SK-N-SH (cell line): Measurements from ENCODE around the gene VPS13C. TPM values are rescaled to one million over a fixed set of nuclear protein-coding genes. Genes with fewer than 3 reads are reported as not detected.

Source experiments
- CTCF ChIA-PET: fragments of 300-600, 350-600 bp; formaldehyde crosslinking; extraction: SDS; loops from one replicate; lab custom pipeline; 2021; lab: Yijun Ruan, JAX
- POLR2A ChIA-PET: fragments of 350-600 bp; sonication (Branson Sonifier 250); formaldehyde crosslinking; extraction: SDS; loops from one replicate; lab custom pipeline; 2020; ENCODE audit warnings: antibody characterized with exemption, inconsistent platforms; lab: Yijun Ruan, JAX
- DNase-seq: peaks from one replicate; pipeline ENCODE4 v3.0.0; 2012
- H2AFZ ChIP-seq: fragments of 200-600 bp; sonication (generic); 2 replicates; pipeline ENCODE4 v1.8.1; 2016; ENCODE audit warnings: antibody characterized with exemption, mild to moderate bottlenecking, low read depth
- H3F3A ChIP-seq: fragments of 200-600 bp; sonication (generic); replicated peaks from 2 replicates; pipeline ENCODE3; 2016; ENCODE audit warnings: antibody characterized with exemption, mild to moderate bottlenecking; ENCODE audit not compliant: insufficient read depth
- H3K27ac ChIP-seq, 2 experiments: fragments of 200-500 bp in 1 of 2; fragments of 200-600 bp in 1 of 2; sonication (Bioruptor generic) in 1 of 2; sonication (generic), shearing (Covaris generic) in 1 of 2; 2 replicates each; pipeline versions ENCODE4 v1.5.1 to v1.6.1; 2014 to 2016; ENCODE audit warnings: low read depth in 2 of 2, inconsistent platforms in 1 of 2, low read length in 1 of 2, mild to moderate bottlenecking in 1 of 2, mixed read lengths in 1 of 2
- H3K27me3 ChIP-seq: fragments of 200-600 bp; sonication (generic), shearing (Covaris generic); 2 replicates; pipeline ENCODE4 v1.6.1; 2016; ENCODE audit warnings: mixed run types; ENCODE audit not compliant: insufficient read depth
- H3K36me3 ChIP-seq, 2 experiments: fragments of 200-500 bp in 1 of 2; fragments of 200-600 bp in 1 of 2; sonication (Bioruptor generic) in 1 of 2; sonication (generic) in 1 of 2; replicated peaks in 1 of 2; 2 replicates each; pipeline versions ENCODE3 to v1.5.1; 2014 to 2016; ENCODE audit warnings: low read length in 1 of 2, mild to moderate bottlenecking in 1 of 2; ENCODE audit not compliant: insufficient read depth in 2 of 2, control insufficient read depth in 1 of 2
- H3K4me1 ChIP-seq, 2 experiments: fragments of 200-500 bp in 1 of 2; fragments of 200-600 bp in 1 of 2; sonication (Bioruptor generic) in 1 of 2; sonication (generic), shearing (Covaris generic) in 1 of 2; 2 replicates each; pipeline versions ENCODE4 v1.5.1 to v1.6.1; 2014 to 2016; ENCODE audit warnings: low read depth in 1 of 2, low read length in 1 of 2, mixed run types in 1 of 2; ENCODE audit not compliant: insufficient read depth in 2 of 2, control insufficient read depth in 1 of 2
- H3K4me2 ChIP-seq: fragments of 200-600 bp; sonication (generic), shearing (Covaris generic); 2 replicates; pipeline ENCODE4 v1.6.1; 2017; ENCODE audit warnings: mixed run types
- H3K4me3 ChIP-seq, 2 experiments: fragments of 200-500 bp in 1 of 2; fragments of 200-600 bp in 1 of 2; sonication (Bioruptor generic) in 1 of 2; sonication (generic), shearing (Covaris generic) in 1 of 2; 2 replicates each; pipeline versions ENCODE4 v1.5.1 to v1.8.1; 2014 to 2016; ENCODE audit warnings: low read depth in 2 of 2, inconsistent platforms in 1 of 2, low read length in 1 of 2, mild to moderate bottlenecking in 1 of 2, mixed read lengths in 1 of 2, moderate library complexity in 1 of 2
- H3K79me2 ChIP-seq: fragments of 200-600 bp; sonication (generic); 2 replicates; pipeline ENCODE4 v1.8.1; 2017; ENCODE audit warnings: mild to moderate bottlenecking; ENCODE audit not compliant: insufficient read depth
- H3K9ac ChIP-seq: fragments of 200-600 bp; sonication (generic); 2 replicates; pipeline ENCODE4 v1.6.1; 2017; ENCODE audit warnings: mixed run types
- H3K9me2 ChIP-seq: fragments of 200-600 bp; sonication (generic); 2 replicates; pipeline ENCODE4 v1.6.1; 2017; ENCODE audit warnings: mixed run types
- H3K9me3 ChIP-seq: fragments of 200-600 bp; sonication (generic); 2 replicates; pipeline ENCODE4 v1.6.1; 2017; ENCODE audit warnings: mixed run types, mild to moderate bottlenecking, moderate library complexity
- H4K20me1 ChIP-seq: fragments of 200-600 bp; sonication (generic); 2 replicates; pipeline ENCODE4 v1.6.1; 2017; ENCODE audit warnings: mild to moderate bottlenecking, mixed run types; ENCODE audit not compliant: insufficient read depth
- CTCF ChIP-seq: fragments of 200-600 bp; sonication (generic); IDR thresholded peaks from 2 replicates; pipeline ENCODE4 v1.6.1; 2017; ENCODE audit warnings: antibody characterized with exemption, mild to moderate bottlenecking, moderate library complexity
- ELF1 ChIP-seq: IDR thresholded peaks from 2 replicates; pipeline ENCODE4 v1.4.0; 2012
- EP300 ChIP-seq, 2 experiments: IDR thresholded peaks; 2 replicates each; pipeline versions ENCODE4 v1.4.0 to v1.6.1; 2012; ENCODE audit warnings: borderline replicate concordance in 1 of 2, low read depth in 1 of 2, low read length in 1 of 2
- EZH2phosphoT487 ChIP-seq: fragments of 200-600 bp; sonication (generic); IDR thresholded peaks from 2 replicates; pipeline ENCODE4 v1.6.1; 2017; ENCODE audit warnings: low read depth, mixed run types, mild to moderate bottlenecking, antibody characterized with exemption, moderate library complexity, borderline replicate concordance
- FOSL2 ChIP-seq: IDR thresholded peaks from 2 replicates; pipeline ENCODE4 v1.4.0; 2012; ENCODE audit warnings: low read depth, mild to moderate bottlenecking, moderate library complexity, borderline replicate concordance
- FOXJ3 ChIP-seq: sonication (generic); formaldehyde crosslinking; IDR thresholded peaks from 2 replicates; pipeline ENCODE4 v1.5.1; 2020; ENCODE audit warnings: mild to moderate bottlenecking, missing genetic modification reagents
- GABPA ChIP-seq: IDR thresholded peaks from 2 replicates; pipeline ENCODE4 v1.4.0; 2012; ENCODE audit warnings: low read depth, mild to moderate bottlenecking
- IRF3 ChIP-seq: fragments of 150-350 bp; IDR thresholded peaks from 2 replicates; pipeline ENCODE4 v1.6.1; 2016; ENCODE audit warnings: mild to moderate bottlenecking, low read depth, low read length
- MEF2A ChIP-seq: IDR thresholded peaks from 2 replicates; pipeline ENCODE4 v1.4.0; 2012; ENCODE audit warnings: low read depth, borderline replicate concordance
- MXI1 ChIP-seq: IDR thresholded peaks from 2 replicates; pipeline ENCODE4 v1.6.1; 2012; ENCODE audit warnings: mild to moderate bottlenecking, low read depth, low read length, improper control_type of control experiment
- NFIC ChIP-seq: IDR thresholded peaks from 2 replicates; pipeline ENCODE4 v1.4.0; 2012; ENCODE audit warnings: borderline replicate concordance
- RCOR1 ChIP-seq: fragments of 150-350 bp; IDR thresholded peaks from 2 replicates; pipeline ENCODE4 v1.6.1; 2017; ENCODE audit warnings: antibody characterized with exemption, low read length
- SIN3A ChIP-seq: IDR thresholded peaks from 2 replicates; pipeline ENCODE4 v1.6.1; 2012; ENCODE audit warnings: low read depth, mild to moderate bottlenecking, low read length, moderate library complexity, borderline replicate concordance
- SMC3 ChIP-seq: IDR thresholded peaks from 2 replicates; pipeline ENCODE4 v1.6.1; 2012; ENCODE audit warnings: low read depth, low read length, improper control_type of control experiment
- TAF1 ChIP-seq: IDR thresholded peaks from 2 replicates; pipeline ENCODE4 v1.6.1; 2012; ENCODE audit warnings: low read depth, mild to moderate bottlenecking, low read length, moderate library complexity, borderline replicate concordance
- TEAD4 ChIP-seq: IDR thresholded peaks from 2 replicates; pipeline ENCODE4 v1.4.0; 2012; ENCODE audit warnings: mild to moderate bottlenecking, borderline replicate concordance; ENCODE audit not compliant: insufficient read depth
- USF2 ChIP-seq: fragments of 150-350 bp; IDR thresholded peaks from 2 replicates; pipeline ENCODE4 v1.6.1; 2017; ENCODE audit warnings: antibody characterized with exemption, low read length, low read depth, borderline replicate concordance
- YY1 ChIP-seq: IDR thresholded peaks from 2 replicates; pipeline ENCODE4 v1.4.0; 2012; ENCODE audit warnings: low read depth, mild to moderate bottlenecking
- WGBS: methylation state at CpG from one replicate; pipeline ENCODE4 v1.1.6; 2017; ENCODE audit warnings: low lambda C conversion rate; 5-methylcytosine and 5-hydroxymethylcytosine counted together
- polyA plus RNA-seq, 3 experiments: library from polyadenylated mRNA; depleted of rRNA; stranded (reverse); fragments of >200 nt; gene quantifications; 2 replicates each; pipeline ENCODE4 v1.2.3, GENCODE V29; 2012

Gene VPS13C
- polyA plus RNA-seq, 1 of the 3 experiments (the other 2 are of a cell fraction): 5.7 TPM

GRCh38 chr15:61818801-61819200, 241.4 kb downstream of the VPS13C start:
- H3K27me3 ChIP-seq: no peaks in the 10 kb centered on the region; the same call in 1 of the 2 replicates
- POLR2A ChIA-PET: no interaction called here
- H3K36me3 ChIP-seq: no peaks in the 10 kb centered on the region
- WGBS: 72% methylated on average over 2 of the region's 2 CpGs
- H3K4me2 ChIP-seq: no peak overlapping the region
- DNase-seq: no peak
- H2AFZ ChIP-seq: no peak overlapping the region
- TF ChIP-seq GABPA (no peak), SMC3 (no peak), RCOR1 (no peak), YY1 (no peak), USF2 (no peak), TEAD4 (no peak), FOXJ3 (CRISPR knock-in tag) (no peak), MXI1 (no peak), MEF2A (no peak), IRF3 (no peak), CTCF (no peak), SIN3A (no peak), NFIC (no peak), EZH2phosphoT487 (no peak), FOSL2 (no peak), TAF1 (no peak), EP300 (IDR thresholded peaks at IDR 0.05; ENCODE audit: borderline replicate concordance in 1 of 2, low read depth in 1 of 2, low read length in 1 of 2) (no peak), ELF1 (no peak)
- TF ChIP-seq, all 33 proteins: peak for 0
- H3K79me2 ChIP-seq: no peaks in the 10 kb centered on the region
- no peaks in the 10 kb centered on the region for H3K9me2 ChIP-seq
- no peaks in the 10 kb centered on the region for H3F3A ChIP-seq
- CTCF ChIA-PET: interaction anchor here (2.4 kb wide), 1 partner anchor 17 kb away, joined by 8 read pairs; no protein-coding TSS in a partner anchor
- H3K4me3 ChIP-seq: no peak overlapping the region
- no peaks in the 10 kb centered on the region for H3K9me3 ChIP-seq
- H4K20me1 ChIP-seq: no peaks in the 10 kb centered on the region
- no peak overlapping the region for H3K27ac ChIP-seq
- H3K4me1 ChIP-seq: no peaks in the 10 kb centered on the region
- H3K9ac ChIP-seq: no peak overlapping the region
